ENCODE results near the gene SNX15. TPM values are rescaled to one million over a fixed set of nuclear protein-coding genes. Genes with fewer than 3 reads are reported as not detected.
A peak's percentile ranks its signal among the peaks of the same experiment; 100 is the strongest.

SNX15 gene
- total RNA-seq, 1 donor from 2014 or later: 25.1 TPM

GRCh38 chr11:65042891-65043290, 15.7 kb downstream of the SNX15 start:
- H3K36me3 ChIP-seq: peaks cover 8 to 28% of the 10 kb centered on the region in 2 donors
- no peak for DNase-seq (ENCODE audit: low spot score in 2 of 2)
- no peak overlapping the region for H3K27ac ChIP-seq
- H3K27me3 ChIP-seq: no peaks in the 10 kb centered on the region
- no peak overlapping the region for H3K4me3 ChIP-seq
- H3K4me1 ChIP-seq: peaks cover 4 to 18% of the 10 kb centered on the region in 2 donors
- intact Hi-C loops (cut with DNase I): loop anchor here (5.0 to 10.0 kb wide), 2 partner anchors 39 to 622 kb away; partner anchors contain the start of genes CDCA5, RELA and ZFPL1
- no peaks in the 10 kb centered on the region for H3K9me3 ChIP-seq
- no peak for TF ChIP-seq CTCF (IDR thresholded peaks at IDR 0.05)

GRCh38 chr11:65043881-65044501, 16.8 kb downstream of the SNX15 start:
- Histone ChIP-seq H3K27me3 (no peaks in the 10 kb centered on the region), H3K36me3 (peaks cover 0 to 19% of the 10 kb centered on the region in 2 donors), H3K4me3 (no peak overlapping the region), H3K4me1 (peaks cover 4 to 23% of the 10 kb centered on the region in 2 donors), H3K27ac (no peak overlapping the region), H3K9me3 (no peaks in the 10 kb centered on the region)
- no peak for DNase-seq (ENCODE audit: low spot score in 2 of 2)
- TF ChIP-seq CTCF (IDR thresholded peaks at IDR 0.05): no peak
- intact Hi-C loops (cut with DNase I): loop anchor here (5.0 to 10.0 kb wide), 2 partner anchors 38 to 621 kb away; partner anchors contain the start of genes CDCA5, RELA and ZFPL1

GRCh38 chr11:65045061-65045460, 17.8 kb downstream of the SNX15 start:
- H3K27ac ChIP-seq: no peak overlapping the region
- peaks cover 4 to 23% of the 10 kb centered on the region in 2 donors for H3K4me1 ChIP-seq
- H3K4me3 ChIP-seq: no peak overlapping the region
- H3K9me3 ChIP-seq: no peaks in the 10 kb centered on the region
- TF ChIP-seq CTCF (IDR thresholded peaks at IDR 0.05): no peak
- intact Hi-C loops (cut with DNase I): loop anchor here (10.0 kb wide), 1 partner anchor 620 kb away; the partner anchor contains the start of gene RELA
- peaks cover 0 to 12% of the 10 kb centered on the region in 2 donors for H3K36me3 ChIP-seq
- DNase-seq (ENCODE audit: low spot score in 2 of 2): no peak
- no peaks in the 10 kb centered on the region for H3K27me3 ChIP-seq

- peaks cover 4 to 23% of the 10 kb centered on the region in 2 donors for H3K4me1 ChIP-seq
- H3K9me3 ChIP-seq: no peaks in the 10 kb centered on the region
- H3K36me3 ChIP-seq: peaks cover 0 to 12% of the 10 kb centered on the region in 2 donors
- no peak overlapping the region for H3K4me3 ChIP-seq
- no peaks in the 10 kb centered on the region for H3K27me3 ChIP-seq
- no peak for DNase-seq (ENCODE audit: low spot score in 2 of 2)
- no peak for TF ChIP-seq CTCF (IDR thresholded peaks at IDR 0.05)
- intact Hi-C loops (cut with DNase I): loop anchor here (10.0 kb wide), 1 partner anchor 619 kb away; the partner anchor contains the start of gene RELA
- no peak overlapping the region for H3K27ac ChIP-seq
Observed at GRCh38 chr11:65045728-65046127, 18.5 kb downstream of the SNX15 start.

GRCh38 chr11:65047581-65048422, 20.6 kb downstream of the SNX15 start:
- Histone ChIP-seq H3K27ac (peak overlapping the region; percentile 14 to 62), H3K4me1 (peaks cover 0 to 16% of the 10 kb centered on the region in 2 donors), H3K4me3 (peak overlapping the region; percentile 65 to 69), H3K9me3 (no peaks in the 10 kb centered on the region), H3K36me3 (peaks cover 0 to 12% of the 10 kb centered on the region in 2 donors), H3K27me3 (no peaks in the 10 kb centered on the region)
- DNase-seq (ENCODE audit: low spot score in 2 of 2): no peak
- intact Hi-C loops (cut with DNase I): loop anchor here (10.0 kb wide), 1 partner anchor 617 kb away; the partner anchor contains the start of gene RELA
- TF ChIP-seq CTCF (IDR thresholded peaks at IDR 0.05): no peak

Data from ascending aorta (tissue), 2 donors.